HG02981 (cell line): ENCODE data around the gene EMC8.

Experiments
- ATAC-seq: cut with Tn5 transposase; IDR thresholded peaks from one replicate; pipeline ENCODE4 v1.9.1; 2021; ENCODE audit warnings: mild to moderate bottlenecking, moderate library complexity; ENCODE audit not compliant: unreplicated experiment

Gene EMC8

GRCh38 chr16:85733155-85733838 lies 66.0 kb downstream of the EMC8 start:
- no peak for ATAC-seq

- no peak for ATAC-seq
These were observed 68.2 kb downstream of the EMC8 start for GRCh38 chr16:85731179-85731578.

- ATAC-seq: no peak
These were observed 69.2 kb downstream of the EMC8 start for GRCh38 chr16:85730186-85730465.

GRCh38 chr16:85729452-85730185 lies 69.7 kb downstream of the EMC8 start:
- no peak for ATAC-seq

- no peak for ATAC-seq
These were observed 70.5 kb downstream of the EMC8 start for GRCh38 chr16:85728879-85729278.
